BLaER1 (cell line): Measurements from ENCODE around the gene IZUMO4.
A peak's percentile ranks its signal among the peaks of the same experiment; 100 is the strongest.

ENCODE experiments used
- H3K27ac ChIP-seq: shearing (Covaris generic); formaldehyde crosslinking; 2 replicates; pipeline ENCODE4 v1.8.1; 2022
- H3K27me3 ChIP-seq: shearing (Covaris generic); formaldehyde crosslinking; 2 replicates; pipeline ENCODE4 v1.8.1; 2022
- H3K36me3 ChIP-seq: shearing (Covaris generic); formaldehyde crosslinking; 2 replicates; pipeline ENCODE4 v1.8.1; 2022
- H3K4me1 ChIP-seq: shearing (Covaris generic); formaldehyde crosslinking; 2 replicates; pipeline ENCODE4 v1.8.1; 2022
- H3K4me2 ChIP-seq: shearing (Covaris generic); formaldehyde crosslinking; 2 replicates; pipeline ENCODE4 v1.8.1; 2022
- H3K4me3 ChIP-seq: shearing (Covaris generic); formaldehyde crosslinking; 2 replicates; pipeline ENCODE4 v1.8.1; 2022
- H3K9ac ChIP-seq: shearing (Covaris generic); formaldehyde crosslinking; 2 replicates; pipeline ENCODE4 v1.8.1; 2022
- H3K9me3 ChIP-seq: shearing (Covaris generic); formaldehyde crosslinking; 2 replicates; pipeline ENCODE4 v1.8.1; 2022
- H4K20me1 ChIP-seq: shearing (Covaris generic); formaldehyde crosslinking; 2 replicates; pipeline ENCODE4 v1.8.1; 2022
- Cebpa-rat ChIP-seq: shearing (Covaris generic); IDR thresholded peaks from 2 replicates; pipeline ENCODE4 v1.8.1; 2022

Gene IZUMO4

DNA sequence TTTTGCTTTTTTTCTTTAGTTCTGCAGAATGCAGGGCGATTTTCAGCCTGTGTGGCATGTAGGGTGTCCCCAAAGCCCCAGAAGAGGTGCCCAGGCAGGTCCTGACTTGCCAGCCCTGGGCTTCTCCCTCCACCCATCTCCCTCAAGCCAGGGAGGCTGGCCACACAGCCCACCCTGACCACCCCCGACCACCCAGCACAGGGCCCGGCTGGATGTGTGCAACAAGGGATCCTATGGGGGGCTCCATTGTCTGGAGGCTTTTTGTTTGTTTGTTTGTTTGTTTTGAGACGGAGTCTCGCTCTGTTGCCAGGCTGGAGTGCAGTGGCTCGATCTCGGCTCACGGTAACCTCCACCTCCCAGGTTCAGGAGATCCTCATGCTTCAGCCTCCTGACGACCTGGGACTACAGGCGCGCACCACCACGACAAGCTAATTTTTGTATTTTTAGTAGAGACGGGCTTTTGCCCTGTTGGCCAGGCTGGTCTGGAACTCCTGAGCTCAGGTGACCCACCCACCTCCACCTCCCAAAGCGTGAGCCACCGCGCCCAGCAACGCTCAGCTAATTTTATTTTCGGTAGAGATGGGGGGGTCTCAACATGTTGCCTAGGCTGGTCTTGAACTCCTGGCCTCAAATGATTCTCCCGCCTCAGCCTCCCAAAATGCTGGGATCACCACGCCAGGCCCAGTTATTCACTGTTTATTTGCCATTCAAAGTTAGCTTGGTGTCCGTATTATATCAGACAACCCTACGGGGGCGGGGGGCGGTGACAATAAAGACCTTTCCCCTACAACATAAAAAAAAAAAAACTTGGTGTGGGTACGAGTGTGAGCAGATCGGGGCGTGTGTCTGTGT lies 37.9 kb upstream of the IZUMO4 start:
- H3K27me3 ChIP-seq: no peaks in the 10 kb centered on the region
- peak overlapping the region; percentile 99 for H3K4me2 ChIP-seq
- peaks cover 91% of the 10 kb centered on the region for H3K4me1 ChIP-seq
- no peaks in the 10 kb centered on the region for H3K9me3 ChIP-seq
- H3K9ac ChIP-seq: peak overlapping the region; percentile 88
- H3K4me3 ChIP-seq: no peak overlapping the region
- H4K20me1 ChIP-seq: no peaks in the 10 kb centered on the region
- no peaks in the 10 kb centered on the region for H3K36me3 ChIP-seq
- H3K27ac ChIP-seq: peak overlapping the region; percentile 92
- TF ChIP-seq Cebpa-rat: no peak

DNA sequence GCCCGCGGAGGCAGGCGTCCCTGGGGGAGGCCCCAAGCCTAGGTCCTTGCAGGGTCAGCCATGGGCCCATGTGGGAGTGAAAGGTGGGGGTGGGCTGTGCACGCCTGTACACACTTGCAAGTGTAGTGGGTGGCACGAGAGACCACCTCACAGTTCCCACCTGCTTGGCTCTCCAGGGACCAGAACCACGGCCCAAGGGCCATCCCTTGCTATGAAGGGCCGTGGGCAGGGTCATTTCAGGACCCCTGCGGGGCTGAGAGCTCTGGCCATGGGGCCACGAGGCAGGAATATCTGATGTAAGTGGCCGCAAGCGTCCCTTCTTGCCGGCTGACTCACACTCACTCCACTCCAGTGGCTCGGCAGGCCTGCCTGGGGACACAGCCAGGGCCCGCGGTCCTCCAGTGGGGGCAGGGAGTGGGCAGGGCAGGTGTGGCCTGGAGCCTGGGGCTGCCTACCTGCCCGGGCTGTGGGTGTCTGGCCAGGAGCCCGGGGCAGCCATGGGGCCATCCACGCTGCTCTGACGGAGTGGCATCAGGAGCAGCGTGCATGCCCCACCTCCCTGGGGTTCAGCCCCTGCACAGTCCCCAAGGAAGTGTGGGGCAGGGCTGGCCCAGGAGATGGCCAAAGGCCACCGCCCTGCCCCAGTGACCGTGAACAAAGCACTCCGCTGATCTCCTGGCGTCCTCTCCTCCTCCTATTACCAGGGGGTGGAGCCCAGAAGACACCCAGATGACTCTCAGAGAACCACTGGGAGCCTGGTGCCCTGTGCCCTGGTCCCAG lies 37.1 kb upstream of the IZUMO4 start:
- no peaks in the 10 kb centered on the region for H3K9me3 ChIP-seq
- H3K4me3 ChIP-seq: peak overlapping the region; percentile 75
- H3K27me3 ChIP-seq: no peaks in the 10 kb centered on the region
- peak overlapping the region; percentile 88 for H3K9ac ChIP-seq
- H4K20me1 ChIP-seq: no peaks in the 10 kb centered on the region
- H3K4me1 ChIP-seq: peaks cover 91% of the 10 kb centered on the region
- H3K36me3 ChIP-seq: no peaks in the 10 kb centered on the region
- peak overlapping the region; percentile 92 for H3K27ac ChIP-seq
- no peak for TF ChIP-seq Cebpa-rat
- peak overlapping the region; percentile 99 for H3K4me2 ChIP-seq

DNA sequence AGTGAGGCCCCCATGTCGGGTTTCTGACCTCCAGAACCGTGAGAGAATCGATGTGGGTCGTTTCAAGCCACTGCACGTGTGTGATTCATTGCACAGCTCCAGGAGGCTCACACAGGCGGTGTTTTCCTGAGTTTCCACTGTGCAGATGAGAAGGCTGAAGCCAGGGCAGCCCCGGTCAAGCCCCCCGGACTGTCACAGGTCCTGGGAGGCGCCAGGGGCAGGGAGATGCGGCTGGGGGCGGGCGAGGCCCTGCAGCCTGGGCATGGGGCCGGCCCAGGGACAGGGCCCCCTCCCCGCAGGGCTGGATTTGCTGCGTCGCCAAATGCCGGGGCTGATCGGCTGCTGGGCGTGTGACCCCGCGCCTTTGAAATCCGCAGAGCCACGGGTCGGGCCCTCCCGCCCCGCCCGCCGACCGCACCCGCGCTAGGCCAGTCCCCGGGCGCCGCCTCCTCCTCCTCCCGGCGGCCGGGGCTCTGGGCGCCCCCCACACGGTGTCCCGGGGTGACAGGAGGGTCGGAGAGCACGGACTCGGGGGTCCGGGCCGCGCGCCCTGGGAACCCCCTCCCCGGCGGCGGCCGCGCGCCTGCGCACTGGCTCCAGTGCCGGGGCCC lies 35.7 kb upstream of the IZUMO4 start:
- Histone ChIP-seq H3K27ac (peak overlapping the region; percentile 92), H3K9me3 (no peaks in the 10 kb centered on the region), H3K36me3 (no peaks in the 10 kb centered on the region), H4K20me1 (no peaks in the 10 kb centered on the region), H3K4me2 (peak overlapping the region; percentile 99), H3K4me1 (peaks cover 83% of the 10 kb centered on the region), H3K27me3 (no peaks in the 10 kb centered on the region), H3K9ac (peak overlapping the region; percentile 88), H3K4me3 (peak overlapping the region; percentile 75)
- TF ChIP-seq Cebpa-rat: no peak

DNA sequence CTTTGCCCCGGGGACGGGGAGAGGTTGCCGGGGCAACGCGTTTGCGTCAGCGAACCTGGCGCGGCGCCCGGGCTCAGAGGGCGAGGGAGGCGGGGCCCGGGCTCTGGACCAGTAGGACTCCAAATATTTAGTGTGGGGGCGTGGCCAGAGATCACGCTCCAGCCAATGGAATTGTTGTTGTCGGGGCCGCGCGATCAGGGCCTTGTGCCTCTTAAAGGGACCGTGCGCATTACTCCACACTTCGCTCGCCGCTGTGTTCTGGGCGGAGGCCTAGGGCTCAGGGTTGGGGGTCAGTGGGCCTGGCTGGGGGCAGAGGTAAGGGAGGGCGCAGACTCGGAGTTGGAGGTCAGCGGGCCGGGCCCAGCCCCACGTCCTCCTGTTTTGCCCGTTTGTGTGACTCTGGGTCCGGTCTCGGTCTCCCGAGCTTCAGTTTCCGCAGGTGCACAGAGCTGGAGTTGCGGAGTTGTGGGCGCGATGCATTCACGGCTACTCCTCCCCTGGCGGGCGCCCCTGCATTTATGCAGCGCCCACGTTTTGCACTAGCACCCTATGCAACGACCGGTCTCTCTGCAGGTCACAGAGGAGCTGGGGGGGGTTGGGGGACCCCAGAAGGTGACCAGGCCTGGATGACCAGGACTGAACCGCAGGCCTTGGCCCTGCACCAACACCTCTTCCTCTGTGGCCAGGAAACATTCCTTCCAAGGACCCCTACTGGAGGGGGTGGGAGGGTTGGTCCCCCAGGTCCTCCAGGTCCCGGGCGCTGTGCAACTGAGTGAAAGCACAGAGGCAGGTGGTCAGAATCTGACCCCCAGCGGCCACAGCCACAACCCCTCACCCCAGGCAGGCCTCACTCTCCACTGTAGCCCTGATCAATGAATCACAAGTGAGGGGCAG lies 35.0 kb upstream of the IZUMO4 start:
- Histone ChIP-seq H3K9ac (peak overlapping the region; percentile 88), H3K27ac (peak overlapping the region; percentile 92), H3K4me1 (peaks cover 78% of the 10 kb centered on the region), H3K36me3 (no peaks in the 10 kb centered on the region), H3K4me2 (peak overlapping the region; percentile 99), H3K27me3 (no peaks in the 10 kb centered on the region), H3K9me3 (no peaks in the 10 kb centered on the region), H3K4me3 (peak overlapping the region; percentile 75), H4K20me1 (no peaks in the 10 kb centered on the region)
- no peak for TF ChIP-seq Cebpa-rat

DNA sequence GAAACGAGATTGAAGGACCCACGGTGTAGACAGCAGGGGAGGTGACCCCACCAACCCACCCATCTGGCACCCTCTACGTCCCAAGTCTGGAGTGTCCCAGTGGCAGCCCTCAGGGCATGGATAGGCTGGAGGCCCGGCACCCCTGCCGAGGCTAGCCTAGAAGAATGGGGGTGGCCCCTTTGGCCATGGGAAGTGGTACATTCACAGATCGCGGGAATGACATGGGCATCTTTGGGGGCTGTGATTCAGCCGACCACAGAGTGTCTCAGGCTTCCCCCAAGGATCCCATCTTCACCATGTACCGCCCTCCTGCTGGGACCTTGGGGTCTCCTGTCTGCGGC lies 34.4 kb upstream of the IZUMO4 start:
- H4K20me1 ChIP-seq: no peaks in the 10 kb centered on the region
- H3K27me3 ChIP-seq: no peaks in the 10 kb centered on the region
- no peak for TF ChIP-seq Cebpa-rat
- H3K9ac ChIP-seq: peak overlapping the region; percentile 88
- H3K36me3 ChIP-seq: no peaks in the 10 kb centered on the region
- no peaks in the 10 kb centered on the region for H3K9me3 ChIP-seq
- H3K27ac ChIP-seq: peak overlapping the region; percentile 92
- H3K4me1 ChIP-seq: peaks cover 73% of the 10 kb centered on the region
- peak overlapping the region; percentile 93 for H3K4me2 ChIP-seq
- peak overlapping the region; percentile 75 for H3K4me3 ChIP-seq

DNA sequence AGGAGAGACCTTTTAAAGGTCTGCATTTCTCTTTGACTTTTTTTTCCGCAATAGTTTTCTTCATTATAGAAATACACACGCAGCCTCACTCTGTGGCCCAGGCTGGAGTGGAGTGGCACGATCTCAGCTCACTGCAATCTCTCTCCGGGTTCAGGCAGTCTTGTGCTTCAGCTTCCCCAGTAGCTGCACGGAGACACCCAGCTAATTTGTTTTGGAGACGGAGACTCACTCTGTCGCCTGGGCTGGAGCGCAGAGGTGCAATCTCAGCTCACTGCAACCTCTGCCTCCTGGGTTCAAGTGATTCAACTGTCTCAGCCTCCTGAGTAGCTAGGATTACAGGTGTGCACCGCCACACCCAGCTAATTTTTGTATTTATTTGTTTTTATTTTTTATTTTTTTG lies 33.9 kb upstream of the IZUMO4 start:
- TF ChIP-seq Cebpa-rat: no peak
- Histone ChIP-seq H3K27ac (no peak overlapping the region; the same call in 1 of the 2 replicates), H3K36me3 (no peaks in the 10 kb centered on the region), H4K20me1 (no peaks in the 10 kb centered on the region), H3K9ac (peak overlapping the region; percentile 88; the same call in 1 of the 2 replicates), H3K4me1 (peaks cover 73% of the 10 kb centered on the region), H3K27me3 (no peaks in the 10 kb centered on the region), H3K4me3 (no peak overlapping the region), H3K9me3 (no peaks in the 10 kb centered on the region), H3K4me2 (peak overlapping the region; percentile 93)

DNA sequence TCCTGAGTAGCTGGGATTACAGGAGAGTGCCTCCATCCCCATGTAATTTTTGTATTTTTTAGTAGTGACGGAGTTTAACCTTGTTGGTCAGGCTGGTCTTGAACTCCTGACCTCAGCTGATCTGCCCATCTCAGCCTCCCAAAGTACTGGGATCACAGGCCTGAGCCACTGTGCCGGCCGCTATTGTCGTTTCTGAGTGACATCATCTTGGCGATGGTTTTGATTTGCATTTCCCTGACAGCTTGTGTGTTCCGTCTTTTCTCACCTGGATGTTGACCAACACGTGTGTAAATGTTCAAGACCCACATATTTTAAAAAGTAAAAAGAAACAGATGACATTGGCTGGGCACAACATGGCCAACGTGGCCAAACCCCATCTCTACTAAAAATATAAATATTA lies 32.9 kb upstream of the IZUMO4 start:
- H3K27me3 ChIP-seq: no peaks in the 10 kb centered on the region
- peaks cover 71% of the 10 kb centered on the region for H3K4me1 ChIP-seq
- no peak overlapping the region for H3K4me3 ChIP-seq
- no peaks in the 10 kb centered on the region for H3K36me3 ChIP-seq
- H4K20me1 ChIP-seq: no peaks in the 10 kb centered on the region
- H3K27ac ChIP-seq: no peak overlapping the region
- no peak for TF ChIP-seq Cebpa-rat
- H3K9ac ChIP-seq: no peak overlapping the region
- no peaks in the 10 kb centered on the region for H3K9me3 ChIP-seq
- peak overlapping the region; percentile 93 for H3K4me2 ChIP-seq

DNA sequence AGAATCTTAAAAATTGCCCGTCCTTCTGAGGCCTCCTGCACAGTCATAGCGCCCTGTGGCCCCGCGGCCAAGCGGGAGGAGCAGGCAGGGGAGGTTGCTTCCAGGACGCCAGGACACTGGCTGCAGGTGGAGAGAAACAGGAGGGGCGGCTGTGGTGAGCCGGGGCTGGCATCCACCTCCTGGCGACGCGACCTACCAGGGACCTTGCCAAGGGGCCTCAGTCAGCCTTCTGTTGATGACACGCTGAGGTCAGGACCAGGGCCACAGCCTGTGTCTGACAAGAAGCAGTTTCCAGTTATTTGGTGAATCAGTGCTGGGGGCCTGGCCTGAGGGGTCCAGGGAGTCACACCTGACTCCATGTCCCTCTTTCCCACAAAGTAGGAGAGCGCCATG lies 32.3 kb upstream of the IZUMO4 start:
- Histone ChIP-seq H3K36me3 (no peaks in the 10 kb centered on the region), H3K9me3 (no peaks in the 10 kb centered on the region), H3K9ac (no peak overlapping the region), H3K27ac (peak overlapping the region; percentile 37), H3K4me3 (no peak overlapping the region), H4K20me1 (no peaks in the 10 kb centered on the region), H3K4me2 (peak overlapping the region; percentile 93), H3K4me1 (peaks cover 69% of the 10 kb centered on the region), H3K27me3 (no peaks in the 10 kb centered on the region)
- no peak for TF ChIP-seq Cebpa-rat
